PC-9 (cell line): Measurements from ENCODE around the gene DISP3.

Source experiments
- CTCF ChIP-seq: fragments of 200-600 bp; sonication (generic); conservative IDR thresholded peaks from 2 replicates; pipeline ENCODE4 v1.6.1; 2017; ENCODE audit warnings: mixed run types, antibody characterized with exemption, mild to moderate bottlenecking, moderate library complexity
- EZH2 ChIP-seq: fragments of 200-600 bp; sonication (generic); IDR thresholded peaks from 2 replicates; pipeline ENCODE4 v1.8.0; 2017; ENCODE audit warnings: antibody characterized with exemption, low read depth

DNA sequence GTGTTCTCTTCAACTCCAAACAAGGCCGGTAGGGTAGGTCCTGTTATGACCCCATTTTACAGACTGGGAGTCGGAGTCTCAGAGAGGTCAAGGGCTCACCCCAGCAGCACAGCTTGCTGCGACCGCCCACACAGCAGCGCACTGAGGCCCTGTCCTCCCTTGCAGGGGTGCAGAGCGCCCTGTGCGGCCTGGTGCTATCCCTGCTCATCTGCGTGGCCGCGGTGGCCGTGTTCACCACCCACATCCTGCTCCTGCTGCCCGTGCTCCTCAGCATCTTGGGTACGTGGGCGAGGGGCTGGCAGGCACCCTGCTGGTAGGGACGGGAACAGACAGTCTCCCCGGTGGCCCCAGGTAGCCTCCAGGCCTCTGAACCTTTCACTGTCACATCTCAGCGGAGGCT lies 55.9 kb downstream of the DISP3 start:
- TF ChIP-seq CTCF (no peak), EZH2 (no peak)
